GM10847 (cell line): ENCODE measurements around the gene CYTH4.

Experiments
- POLR2A ChIP-seq: IDR thresholded peaks from 2 replicates; pipeline ENCODE4 v1.6.1; 2011; ENCODE audit not compliant: insufficient read length; ENCODE audit errors: extremely low read depth

The CYTH4 gene

GRCh38 chr22:37304595-37305343 lies 22.5 kb downstream of the CYTH4 start:
- no peak for TF ChIP-seq POLR2A

- no peak for TF ChIP-seq POLR2A
Measured at GRCh38 chr22:37305887-37306286, 23.6 kb downstream of the CYTH4 start.

- TF ChIP-seq POLR2A: no peak
Measured at GRCh38 chr22:37306494-37306829, 24.2 kb downstream of the CYTH4 start.

- TF ChIP-seq POLR2A: no peak
Measured at GRCh38 chr22:37308385-37309200, 26.3 kb downstream of the CYTH4 start.

- peak; percentile 18 for TF ChIP-seq POLR2A
Measured at GRCh38 chr22:37309211-37310074, 27.1 kb downstream of the CYTH4 start.

GRCh38 chr22:37310075-37310606 lies 27.8 kb downstream of the CYTH4 start:
- no peak for TF ChIP-seq POLR2A

GRCh38 chr22:37310815-37311595 lies 28.7 kb downstream of the CYTH4 start:
- no peak for TF ChIP-seq POLR2A

GRCh38 chr22:37311761-37312312 lies 29.5 kb downstream of the CYTH4 start:
- TF ChIP-seq POLR2A: no peak

GRCh38 chr22:37312549-37313183 lies 30.4 kb downstream of the CYTH4 start:
- no peak for TF ChIP-seq POLR2A

GRCh38 chr22:37313376-37314314 lies 31.3 kb downstream of the CYTH4 start:
- TF ChIP-seq POLR2A: no peak

GRCh38 chr22:37314315-37315074 lies 32.2 kb downstream of the CYTH4 start:
- TF ChIP-seq POLR2A: no peak

- TF ChIP-seq POLR2A: no peak
Measured at GRCh38 chr22:37316405-37316804, 34.1 kb downstream of the CYTH4 start.
